Measurements from ENCODE around the gene TTC31.
A peak's percentile ranks its signal among the peaks of the same experiment; 100 is the strongest.
"Not testable (repeated sequence)": the region's sequence is repeated elsewhere in the genome, so short reads cannot be mapped to it uniquely, and the experiment has no call there.

TTC31 gene

DNA sequence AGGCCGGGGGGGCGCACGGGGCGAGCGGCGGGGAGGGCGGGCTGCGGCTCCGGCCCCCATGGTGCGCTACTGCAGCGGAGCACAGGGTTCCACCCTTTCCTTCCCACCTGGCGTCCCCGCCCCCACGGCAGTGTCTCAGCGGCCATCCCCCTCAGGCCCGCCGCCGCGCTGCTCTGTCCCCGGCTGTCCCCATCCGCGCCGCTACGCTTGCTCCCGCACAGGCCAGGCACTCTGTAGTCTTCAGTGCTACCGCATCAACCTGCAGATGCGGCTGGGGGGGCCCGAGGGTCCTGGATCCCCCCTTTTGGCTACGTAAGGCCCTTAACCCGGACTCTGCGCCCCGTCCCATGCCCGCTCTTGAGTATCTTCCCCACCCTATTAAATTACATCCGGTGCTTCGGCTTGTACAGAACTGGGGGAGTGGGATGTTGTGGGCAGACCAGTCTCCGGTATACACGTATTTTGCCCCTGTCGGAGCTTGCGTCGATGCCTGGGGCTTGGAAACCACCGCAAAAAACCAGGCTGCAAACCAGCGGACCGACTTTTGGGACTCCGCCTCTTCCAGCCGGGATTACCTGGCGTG is 25.2 kb upstream of the TTC31 start:
- no peak for DNase-seq

GRCh38 chr2:74458132-74458937 is 24.5 kb upstream of the TTC31 start, which contains the start of gene WBP1:
WBP1 (plus strand) TSS chr2:74458438; CDS start chr2:74458603, 165 bp downstream.
- DNase-seq = peak; percentile 100

DNA sequence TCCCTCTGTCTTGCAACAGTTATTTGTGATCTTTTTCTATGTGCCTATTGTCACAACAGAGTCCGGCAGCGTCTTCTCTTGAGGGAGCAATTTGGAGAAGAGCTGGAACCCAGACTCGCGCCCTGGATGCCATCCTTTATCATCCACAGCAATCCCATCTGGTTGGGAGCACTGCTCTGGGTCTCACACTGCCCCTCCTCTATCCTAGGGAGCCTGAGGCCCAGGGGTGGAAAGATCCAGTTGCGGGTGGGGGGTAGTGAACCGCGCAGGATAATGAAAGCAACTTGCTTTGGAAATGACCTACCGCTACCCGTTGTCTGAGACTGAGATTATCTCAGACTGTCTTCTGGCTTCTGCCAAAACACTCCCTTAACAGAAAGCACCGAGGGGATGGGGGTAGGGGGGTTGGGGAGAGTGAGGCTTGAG is 23.9 kb upstream of the TTC31 start:
- DNase-seq = no peak

DNA sequence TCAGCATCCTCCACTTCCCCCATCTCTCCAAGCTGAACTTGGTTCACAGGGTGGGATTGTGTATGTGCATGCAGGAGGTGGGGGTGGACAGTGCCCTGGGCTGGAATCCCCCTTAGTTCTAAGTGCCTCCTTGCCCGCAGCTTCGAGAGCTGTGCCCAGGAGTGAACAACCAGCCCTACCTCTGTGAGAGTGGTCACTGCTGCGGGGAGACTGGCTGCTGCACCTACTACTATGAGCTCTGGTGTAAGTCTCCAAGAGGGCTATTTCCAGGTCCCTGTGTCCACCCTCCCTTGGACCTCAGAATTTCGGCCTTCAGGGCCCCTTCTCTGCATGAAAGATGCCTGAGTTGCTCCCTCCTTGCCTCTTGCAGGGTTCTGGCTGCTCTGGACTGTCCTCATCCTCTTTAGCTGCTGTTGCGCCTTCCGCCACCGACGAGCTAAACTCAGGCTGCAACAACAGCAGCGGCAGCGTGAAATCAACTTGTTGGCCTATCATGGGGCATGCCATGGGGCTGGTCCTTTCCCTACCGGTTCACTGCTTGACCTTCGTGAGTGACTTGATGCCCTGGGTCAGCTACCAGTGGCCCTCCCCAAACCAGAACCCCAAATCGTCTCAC is 23.3 kb upstream of the TTC31 start:
- DNase-seq = not testable (repeated sequence)

DNA sequence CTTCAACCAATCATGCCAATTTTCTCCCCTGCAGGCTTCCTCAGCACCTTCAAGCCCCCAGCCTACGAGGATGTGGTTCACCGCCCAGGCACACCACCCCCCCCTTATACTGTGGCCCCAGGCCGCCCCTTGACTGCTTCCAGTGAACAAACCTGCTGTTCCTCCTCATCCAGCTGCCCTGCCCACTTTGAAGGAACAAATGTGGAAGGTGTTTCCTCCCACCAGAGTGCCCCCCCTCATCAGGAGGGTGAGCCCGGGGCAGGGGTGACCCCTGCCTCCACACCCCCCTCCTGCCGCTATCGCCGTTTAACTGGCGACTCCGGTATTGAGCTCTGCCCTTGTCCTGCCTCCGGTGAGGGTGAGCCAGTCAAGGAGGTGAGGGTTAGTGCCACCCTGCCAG is 22.7 kb upstream of the TTC31 start:
- DNase-seq = not testable (repeated sequence)

DNA sequence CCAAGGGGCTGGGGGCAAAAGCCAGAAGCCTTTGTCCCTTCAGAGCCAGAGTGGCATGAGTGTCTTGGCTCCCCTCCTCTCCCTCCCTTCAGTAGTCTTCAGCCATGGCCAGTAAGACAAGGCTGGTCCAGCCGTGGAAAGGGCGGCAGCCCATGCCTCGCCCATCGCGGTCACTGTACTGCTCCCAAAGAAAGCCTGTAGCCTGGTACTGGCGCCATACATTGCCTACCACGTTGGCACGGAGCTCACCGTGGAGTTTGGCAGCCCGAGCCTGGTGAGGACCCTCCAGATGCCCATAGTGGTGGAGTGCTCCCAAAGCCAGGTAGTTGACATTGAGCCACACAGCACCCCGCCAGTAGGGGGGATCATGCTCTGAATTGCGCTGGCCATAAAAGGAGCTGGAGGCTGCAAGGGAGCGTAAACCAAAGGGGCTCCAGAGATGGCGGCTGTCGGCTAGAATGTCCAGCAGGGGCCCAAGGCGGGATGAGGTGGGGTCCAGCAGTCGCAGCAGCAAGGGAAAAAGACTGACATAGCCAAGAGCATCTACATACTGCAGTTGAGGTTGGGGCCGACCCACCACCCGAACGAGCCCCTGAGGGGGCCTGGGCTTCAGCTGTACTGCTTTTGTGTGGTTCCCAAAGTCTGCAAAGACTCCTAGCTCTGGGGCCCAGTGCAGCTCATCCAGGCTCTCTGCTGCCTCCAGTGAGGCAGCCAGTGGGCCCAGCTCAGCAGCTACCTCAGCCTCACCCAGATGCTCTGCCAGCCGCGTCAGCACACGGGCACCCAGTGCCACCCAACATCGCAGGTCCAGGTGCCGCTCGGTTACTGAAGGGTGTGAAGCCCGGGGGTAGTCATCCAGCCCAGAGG is 21.5 kb upstream of the TTC31 start:
- DNase-seq = no peak

GRCh38 chr2:74462054-74462785 is 20.7 kb upstream of the TTC31 start:
- DNase-seq = no peak

GRCh38 chr2:74462786-74463105 is 20.1 kb upstream of the TTC31 start:
- no peak for DNase-seq

- no peak for DNase-seq
These were observed 18.5 kb upstream of the TTC31 start for GRCh38 chr2:74464406-74464805.

GRCh38 chr2:74470742-74471141 is 12.1 kb upstream of the TTC31 start:
- DNase-seq = not testable (repeated sequence)

GRCh38 chr2:74471332-74472065 is 11.4 kb upstream of the TTC31 start:
- DNase-seq = no peak

DNA sequence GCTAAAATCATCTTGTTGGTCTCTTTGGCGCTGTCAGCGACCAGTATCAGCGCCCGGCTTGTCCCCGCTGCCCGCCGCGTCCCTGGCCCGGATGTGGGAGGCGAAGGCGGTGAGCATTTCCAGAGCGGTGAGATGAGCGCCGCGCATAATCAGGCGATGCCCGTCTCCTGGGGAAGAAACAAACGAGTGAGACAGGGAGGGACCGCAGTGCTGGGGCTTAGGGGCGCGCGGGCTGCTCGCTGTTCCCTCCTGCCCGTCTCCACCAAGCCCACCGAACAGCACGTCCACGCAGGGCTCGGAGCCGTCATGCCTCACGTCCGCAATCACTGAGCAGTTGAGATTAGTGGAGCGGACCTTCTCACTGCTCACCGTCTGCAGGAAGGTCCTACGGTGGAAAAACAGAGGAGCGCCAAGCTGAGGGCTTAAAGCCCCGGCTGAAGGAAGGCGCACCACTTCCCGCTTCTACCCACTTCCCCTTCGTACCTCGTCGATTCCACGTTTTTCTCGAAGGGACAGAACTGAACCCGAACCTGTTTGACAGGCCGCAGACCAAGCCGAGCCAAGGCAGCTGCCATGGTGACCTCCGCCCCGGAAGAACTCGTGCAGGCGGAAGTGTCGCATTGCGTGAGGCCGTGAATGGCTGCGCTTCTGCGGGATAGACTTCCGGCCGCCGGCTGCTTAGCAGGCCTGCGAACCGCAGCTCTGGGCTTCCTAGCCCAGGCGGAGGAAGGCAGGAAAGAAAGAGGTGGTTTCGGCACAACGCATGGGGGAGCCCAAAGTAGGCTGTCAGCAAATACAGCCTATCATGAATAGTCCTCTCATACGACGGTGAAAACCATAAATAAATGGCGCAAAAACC is 10.6 kb upstream of the TTC31 start, which contains the start of gene MRPL53:
Gene MRPL53, minus strand, starts transcription at position 595 of the 859 bp plus-strand sequence. Its CDS starts 20 bp downstream, at position 575.
- peak; percentile 86 for DNase-seq

DNA sequence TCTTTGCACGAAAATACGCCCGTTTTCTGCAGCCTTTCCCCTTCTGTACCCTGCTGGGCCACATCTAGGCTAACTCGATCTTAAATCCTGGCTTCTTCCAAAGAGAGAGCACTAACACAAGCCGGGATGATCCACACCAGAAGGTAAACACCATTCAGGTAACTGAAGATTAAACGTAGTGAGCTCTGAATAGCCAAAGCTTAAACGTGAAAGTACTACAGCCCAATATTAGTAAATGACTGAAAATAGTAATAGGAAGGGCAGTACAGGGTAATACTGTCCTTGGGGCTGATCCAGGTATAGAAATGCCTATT is 10.0 kb upstream of the TTC31 start:
- no peak for DNase-seq

- DNase-seq = no peak
These were observed 8.4 kb upstream of the TTC31 start for GRCh38 chr2:74474481-74474880.

GRCh38 chr2:74474899-74475298 is 8.0 kb upstream of the TTC31 start:
- DNase-seq = no peak

GRCh38 chr2:74481431-74481830 is 1.4 kb upstream of the TTC31 start:
- no peak for DNase-seq

- peak; percentile 43 for DNase-seq
These were observed 700 bp upstream of the TTC31 start for GRCh38 chr2:74481961-74482800.

GRCh38 chr2:74483675-74484164 is 839 bp downstream of the TTC31 start:
- DNase-seq = not testable (repeated sequence)

DNA sequence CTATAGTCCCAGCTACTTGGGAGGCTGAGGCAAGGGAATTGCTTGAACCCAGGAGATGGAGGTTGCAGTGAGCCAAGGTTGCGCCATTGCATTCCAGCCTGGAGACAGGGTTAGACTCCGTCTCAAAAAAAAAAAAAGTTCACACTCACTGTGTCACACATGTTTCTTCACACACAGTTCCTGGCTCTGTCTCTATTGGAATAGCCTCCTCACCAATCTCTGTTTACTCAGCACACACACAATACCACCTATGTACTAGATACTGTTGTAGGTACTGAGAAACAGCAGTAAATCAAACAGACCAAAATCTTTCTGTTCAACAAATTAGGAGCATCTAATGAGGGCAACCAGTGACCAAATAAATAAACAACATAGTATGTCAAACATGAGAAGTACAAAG is 3.3 kb downstream of the TTC31 start:
- DNase-seq = no peak

Data from HCEC 1CT (cell line).